Mesenchymal stem cell (in vitro differentiated cells and primary cell): Measurements from ENCODE around the gene PIPOX.

Experiments
- DNase-seq: peaks from one replicate; pipeline ENCODE4 v3.0.0-alpha.2; 2013
- H2AFZ ChIP-seq: one replicate; pipeline ENCODE4 v1.6.1; 2013; ENCODE audit warnings: low read depth, mild to moderate bottlenecking, control low read depth, inconsistent platforms, low read length, moderate library complexity
- H2AK5ac ChIP-seq: 2 replicates; pipeline ENCODE4 v1.6.1; 2013; ENCODE audit warnings: low read length, moderate library complexity, mild to moderate bottlenecking, inconsistent platforms; ENCODE audit not compliant: severe bottlenecking
- H2BK120ac ChIP-seq: one replicate; pipeline ENCODE4 v1.6.1; 2013; ENCODE audit warnings: low read depth, mild to moderate bottlenecking, inconsistent platforms, low read length, moderate library complexity
- H2BK12ac ChIP-seq, 2 experiments: one replicate each; pipeline ENCODE4 v1.6.1; 2013; ENCODE audit warnings: inconsistent platforms in 2 of 2, low read length in 2 of 2, mild to moderate bottlenecking in 2 of 2, moderate library complexity in 2 of 2, control low read depth in 1 of 2
- H2BK15ac ChIP-seq: one replicate; pipeline ENCODE4 v1.6.1; 2013; ENCODE audit warnings: mild to moderate bottlenecking, low read depth, inconsistent platforms; ENCODE audit not compliant: poor library complexity, severe bottlenecking
- H2BK5ac ChIP-seq: 2 replicates; pipeline ENCODE4 v1.6.1; 2013; ENCODE audit warnings: low read depth, mild to moderate bottlenecking, low read length, control low read depth, inconsistent platforms; ENCODE audit not compliant: poor library complexity, severe bottlenecking
- H3K14ac ChIP-seq, 2 experiments: one replicate each; pipeline ENCODE4 v1.6.1; 2013; ENCODE audit warnings: inconsistent platforms in 2 of 2, low read length in 2 of 2, control low read depth in 1 of 2, mild to moderate bottlenecking in 1 of 2, moderate library complexity in 1 of 2
- H3K18ac ChIP-seq, 2 experiments: one replicate each; pipeline ENCODE4 v1.6.1; 2013; ENCODE audit warnings: inconsistent platforms in 2 of 2, low read length in 2 of 2, control low read depth in 1 of 2, low read depth in 1 of 2, mild to moderate bottlenecking in 1 of 2
- H3K23ac ChIP-seq, 2 experiments: one replicate each; pipeline ENCODE4 v1.6.1; 2013; ENCODE audit warnings: inconsistent platforms in 2 of 2, low read length in 2 of 2, mild to moderate bottlenecking in 2 of 2, moderate library complexity in 2 of 2, control low read depth in 1 of 2
- H3K27ac ChIP-seq: 2 replicates; pipeline ENCODE4 v1.5.1; 2013; ENCODE audit warnings: mild to moderate bottlenecking, moderate library complexity, low read length, control low read depth, inconsistent platforms; ENCODE audit not compliant: poor library complexity, severe bottlenecking
- H3K27me3 ChIP-seq, 2 experiments: 2 replicates each; pipeline versions ENCODE4 v1.6.1 to v1.7.0; 2013; ENCODE audit warnings: low read length in 2 of 2, mild to moderate bottlenecking in 2 of 2, moderate library complexity in 2 of 2, control low read depth in 1 of 2, inconsistent platforms in 1 of 2; ENCODE audit not compliant: control insufficient read depth in 1 of 2, insufficient read depth in 1 of 2
- H3K36me3 ChIP-seq, 2 experiments: 2 replicates each; pipeline versions ENCODE4 v1.6.1 to v1.7.0; 2013; ENCODE audit warnings: low read length in 2 of 2, control low read depth in 1 of 2, inconsistent platforms in 1 of 2, low read depth in 1 of 2, mild to moderate bottlenecking in 1 of 2; ENCODE audit not compliant: insufficient read depth in 2 of 2, control insufficient read depth in 1 of 2
- H3K4ac ChIP-seq, 2 experiments: one replicate each; pipeline ENCODE4 v1.6.1; 2013; ENCODE audit warnings: inconsistent platforms in 2 of 2, low read length in 2 of 2, mild to moderate bottlenecking in 2 of 2, moderate library complexity in 2 of 2, control low read depth in 1 of 2, low read depth in 1 of 2
- H3K4me1 ChIP-seq: 2 replicates; pipeline ENCODE4 v1.6.1; 2013; ENCODE audit warnings: low read depth, low read length, control low read depth; ENCODE audit not compliant: control insufficient read depth, insufficient read depth
- H3K4me2 ChIP-seq: 2 replicates; pipeline ENCODE4 v1.6.1; 2013; ENCODE audit warnings: low read length, mild to moderate bottlenecking, inconsistent platforms; ENCODE audit not compliant: poor library complexity, severe bottlenecking
- H3K4me3 ChIP-seq, 2 experiments: 2 replicates each; pipeline versions ENCODE4 v1.5.1 to v1.7.0; 2013; ENCODE audit warnings: low read length in 2 of 2, mild to moderate bottlenecking in 2 of 2, control low read depth in 1 of 2, low read depth in 1 of 2; ENCODE audit not compliant: insufficient read depth in 1 of 2
- H3K79me1 ChIP-seq: replicated peaks from 2 replicates; pipeline ENCODE4 v1.6.1; 2013; ENCODE audit warnings: mild to moderate bottlenecking, control low read depth, low read length, inconsistent platforms; ENCODE audit not compliant: poor library complexity, severe bottlenecking
- H3K9ac ChIP-seq: 2 replicates; pipeline ENCODE4 v1.7.0; 2013; ENCODE audit warnings: mild to moderate bottlenecking, low read length, moderate library complexity
- H3K9me3 ChIP-seq: 2 replicates; pipeline ENCODE4 v1.7.0; 2013; ENCODE audit warnings: mild to moderate bottlenecking, low read length; ENCODE audit not compliant: control insufficient read depth
- H4K8ac ChIP-seq: one replicate; pipeline ENCODE4 v1.6.1; 2013; ENCODE audit warnings: inconsistent platforms, mild to moderate bottlenecking, low read length, moderate library complexity
- H4K91ac ChIP-seq: one replicate; pipeline ENCODE4 v1.6.1; 2013; ENCODE audit warnings: mild to moderate bottlenecking, low read length, inconsistent platforms
- WGBS: methylation state at CpG from one replicate; pipeline ENCODE4 v1.1.7; 2013; ENCODE audit warnings: mixed read lengths; 5-methylcytosine and 5-hydroxymethylcytosine counted together

Gene PIPOX

DNA sequence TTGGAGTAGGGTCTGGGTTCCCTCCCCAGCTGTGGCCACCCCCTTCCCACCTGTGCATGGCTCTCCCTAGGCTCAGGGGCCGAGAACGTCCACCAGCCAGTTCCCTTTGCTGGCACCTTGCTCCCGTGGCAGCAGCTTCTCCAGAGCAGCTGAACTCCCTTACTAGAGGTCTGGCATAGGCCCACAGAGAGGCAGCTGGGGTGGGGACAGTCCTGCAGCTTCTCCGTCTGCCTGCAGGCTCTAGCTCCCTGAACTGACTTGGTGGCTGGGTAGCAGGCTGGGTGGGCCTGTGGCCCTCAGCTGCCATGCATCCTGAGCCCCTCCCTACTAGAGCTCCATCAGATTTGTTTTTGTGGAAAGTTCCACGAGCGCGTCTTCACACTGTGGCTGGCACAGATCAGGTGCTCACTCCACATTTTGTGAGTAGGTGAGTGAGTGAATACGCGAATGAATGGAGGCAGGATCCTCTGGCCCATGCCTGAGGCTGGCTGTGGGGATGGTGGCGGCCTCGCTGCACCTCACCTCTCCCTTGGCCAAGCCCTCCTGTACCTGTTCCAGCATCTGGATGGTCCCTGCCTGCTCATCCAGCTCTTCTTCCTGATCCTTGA, 51.3 kb downstream of the PIPOX start:
- Histone ChIP-seq H3K36me3 (peaks cover 97 to 99% of the 10 kb centered on the region in 2 experiments), H3K23ac (no peak overlapping the region), H3K4me1 (no peaks in the 10 kb centered on the region), H2BK5ac (no peak overlapping the region), H2BK120ac (no peak overlapping the region), H3K27me3 (no peaks in the 10 kb centered on the region), H2BK15ac (no peak overlapping the region), H4K8ac (no peak overlapping the region), H3K4me3 (no peak overlapping the region), H2BK12ac (no peak overlapping the region), H3K79me1 (no peaks in the 10 kb centered on the region), H3K18ac (no peak overlapping the region), H3K4ac (no peak overlapping the region), H2AFZ (no peak overlapping the region), H3K9me3 (no peaks in the 10 kb centered on the region), H2AK5ac (no peak overlapping the region), H3K4me2 (no peak overlapping the region), H3K27ac (no peak overlapping the region), H3K14ac (no peak overlapping the region), H4K91ac (no peak overlapping the region), H3K9ac (no peak overlapping the region)
- 94% methylated on average over 11 of the region's 11 CpGs for WGBS
- no peak for DNase-seq

DNA sequence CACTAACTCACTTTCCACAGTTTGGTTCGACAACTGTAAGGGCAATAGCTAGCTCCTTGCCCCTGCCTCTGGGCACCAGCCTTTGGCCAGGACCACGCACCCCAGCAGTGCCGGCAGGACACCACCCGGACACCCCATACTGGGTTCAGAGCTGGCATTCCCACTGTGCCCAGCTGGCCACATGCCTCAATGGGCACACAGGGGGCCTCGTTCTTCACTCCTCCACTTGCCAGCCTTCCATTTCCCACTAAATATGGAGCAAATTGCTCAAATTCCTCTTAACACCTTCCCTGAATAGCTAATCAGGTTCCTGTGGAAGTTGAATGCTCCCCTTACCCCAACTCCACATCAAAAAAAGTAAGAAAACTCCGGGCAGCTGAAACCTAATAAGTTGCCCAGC, 52.5 kb downstream of the PIPOX start:
- no peak for DNase-seq
- H2BK5ac ChIP-seq: no peak overlapping the region
- H2AK5ac ChIP-seq: no peak overlapping the region
- H2BK12ac ChIP-seq: no peak overlapping the region
- 92% methylated on average over 6 of the region's 6 CpGs for WGBS
- H3K4me2 ChIP-seq: no peak overlapping the region
- no peaks in the 10 kb centered on the region for H3K9me3 ChIP-seq
- H4K8ac ChIP-seq: no peak overlapping the region
- no peak overlapping the region for H3K4me3 ChIP-seq
- no peak overlapping the region for H3K4ac ChIP-seq
- H3K36me3 ChIP-seq: peaks cover 98 to 100% of the 10 kb centered on the region in 2 experiments
- no peak overlapping the region for H2AFZ ChIP-seq
- no peak overlapping the region for H3K27ac ChIP-seq
- no peak overlapping the region for H2BK120ac ChIP-seq
- H3K14ac ChIP-seq: no peak overlapping the region
- no peaks in the 10 kb centered on the region for H3K79me1 ChIP-seq
- no peak overlapping the region for H3K9ac ChIP-seq
- no peaks in the 10 kb centered on the region for H3K4me1 ChIP-seq
- H3K18ac ChIP-seq: no peak overlapping the region
- no peak overlapping the region for H3K23ac ChIP-seq
- H3K27me3 ChIP-seq: no peaks in the 10 kb centered on the region
- no peak overlapping the region for H4K91ac ChIP-seq
- no peak overlapping the region for H2BK15ac ChIP-seq

DNA sequence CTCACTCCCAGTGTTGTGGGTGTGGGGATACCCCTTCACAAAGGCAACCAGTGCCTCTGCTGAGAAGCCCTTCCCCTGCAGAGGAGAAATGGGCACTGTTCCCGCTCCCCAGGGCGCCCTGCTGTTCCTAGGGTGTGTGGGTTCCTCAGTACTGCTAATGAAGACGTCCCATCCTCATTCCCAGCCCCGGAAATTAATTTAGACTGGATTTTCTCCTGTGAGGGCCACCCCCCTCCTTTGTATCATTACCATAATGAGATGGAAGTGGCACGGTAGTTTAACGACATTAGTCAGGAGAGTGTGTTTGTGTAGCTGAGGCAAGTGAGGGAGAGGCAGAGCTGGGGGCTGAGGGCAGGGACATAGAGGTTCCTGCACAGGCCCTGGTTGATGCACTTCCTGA, 53.2 kb downstream of the PIPOX start:
- Histone ChIP-seq H3K14ac (no peak overlapping the region), H3K4me1 (no peaks in the 10 kb centered on the region), H3K36me3 (peaks cover 94 to 99% of the 10 kb centered on the region in 2 experiments), H3K4me2 (no peak overlapping the region), H2AFZ (no peak overlapping the region), H3K4ac (no peak overlapping the region), H3K27ac (no peak overlapping the region), H2BK5ac (no peak overlapping the region), H3K4me3 (no peak overlapping the region), H4K91ac (no peak overlapping the region), H3K9ac (no peak overlapping the region), H2BK120ac (no peak overlapping the region), H3K23ac (no peak overlapping the region), H3K18ac (no peak overlapping the region), H3K9me3 (no peaks in the 10 kb centered on the region), H2BK15ac (no peak overlapping the region), H4K8ac (no peak overlapping the region), H3K27me3 (no peaks in the 10 kb centered on the region), H3K79me1 (no peaks in the 10 kb centered on the region), H2AK5ac (no peak overlapping the region), H2BK12ac (no peak overlapping the region)
- 81% methylated on average over 4 of the region's 6 CpGs for WGBS
- DNase-seq: no peak

DNA sequence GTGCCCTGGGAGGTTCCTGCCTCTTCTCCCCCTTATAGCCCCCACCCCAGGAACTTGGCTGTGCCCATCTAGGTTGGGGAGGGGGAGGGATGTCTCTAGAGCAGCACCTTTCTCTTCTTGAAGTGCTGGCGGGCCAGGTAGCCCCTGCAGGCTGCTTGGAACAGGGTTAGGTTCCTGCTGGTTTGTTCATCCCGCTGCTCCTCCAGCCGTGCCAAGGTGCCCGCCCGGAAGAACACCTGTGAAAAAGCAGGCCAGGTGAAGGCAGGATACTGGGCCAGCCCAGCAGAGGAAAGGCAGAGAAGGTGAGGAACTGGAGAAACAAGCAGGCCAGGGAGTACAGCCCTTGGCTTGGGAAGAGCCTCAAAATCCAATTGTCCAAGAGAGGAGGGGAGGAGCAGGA, 56.6 kb downstream of the PIPOX start:
- no peak overlapping the region for H2BK5ac ChIP-seq
- H2AK5ac ChIP-seq: no peak overlapping the region
- no peak overlapping the region for H2BK15ac ChIP-seq
- no peak overlapping the region for H4K8ac ChIP-seq
- no peak for DNase-seq
- 91% methylated on average over 5 of the region's 5 CpGs for WGBS
- no peak overlapping the region for H3K4me3 ChIP-seq
- no peak overlapping the region for H3K18ac ChIP-seq
- peaks cover 5% of the 10 kb centered on the region for H3K4me1 ChIP-seq
- no peaks in the 10 kb centered on the region for H3K79me1 ChIP-seq
- H2BK120ac ChIP-seq: no peak overlapping the region
- no peaks in the 10 kb centered on the region for H3K9me3 ChIP-seq
- no peak overlapping the region for H3K9ac ChIP-seq
- no peak overlapping the region for H3K23ac ChIP-seq
- no peak overlapping the region for H2AFZ ChIP-seq
- H3K4me2 ChIP-seq: no peak overlapping the region
- no peaks in the 10 kb centered on the region for H3K27me3 ChIP-seq
- H3K36me3 ChIP-seq: peaks cover 90 to 99% of the 10 kb centered on the region in 2 experiments
- no peak overlapping the region for H2BK12ac ChIP-seq
- H3K14ac ChIP-seq: no peak overlapping the region
- no peak overlapping the region for H3K27ac ChIP-seq
- H3K4ac ChIP-seq: no peak overlapping the region
- no peak overlapping the region for H4K91ac ChIP-seq
